Activated CD4-positive, alpha-beta T cell treated with anti-CD3 and anti-CD28 coated beads for 24 hours (primary cell): ENCODE results near the gene PIK3C3.
"Not testable (repeated sequence)": the region's sequence is repeated elsewhere in the genome, so short reads cannot be mapped to it uniquely, and the experiment has no call there.

Experiments
- DNase-seq, 2 donors: peaks; one replicate each; pipeline ENCODE4 v3.0.0-alpha.2; 2020; ENCODE audit warnings: low read depth in 2 of 2

The PIK3C3 gene

DNA sequence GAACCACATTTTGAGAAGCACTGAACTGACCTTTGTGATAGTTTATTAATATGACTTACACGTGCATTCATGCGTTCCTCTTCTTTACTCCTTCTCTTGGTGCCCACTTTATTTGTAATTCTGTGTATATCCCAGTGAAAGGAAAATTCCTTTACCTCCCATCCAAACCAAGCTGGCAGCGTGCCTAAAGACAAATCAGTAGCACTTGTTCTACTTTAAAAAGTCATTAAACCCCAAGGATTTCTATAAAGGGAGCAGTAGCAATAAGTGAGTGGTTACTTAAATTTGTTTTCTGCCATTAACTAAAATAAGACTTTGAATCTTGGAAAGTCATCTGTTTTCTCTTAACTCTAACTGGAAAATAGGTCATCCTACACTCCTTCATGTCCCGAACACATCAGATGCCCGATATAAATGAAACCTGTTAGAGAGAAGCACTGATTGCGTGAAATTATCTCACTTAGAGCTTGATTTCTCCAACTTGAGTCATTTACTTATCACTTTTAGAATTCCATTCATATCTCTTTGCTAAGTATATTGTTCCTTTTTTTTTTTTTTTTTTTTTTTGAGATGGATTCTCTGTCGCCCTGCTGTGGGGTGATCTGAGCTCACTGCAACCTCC lies 10.7 kb downstream of the PIK3C3 start:
- DNase-seq, result no peak

DNA sequence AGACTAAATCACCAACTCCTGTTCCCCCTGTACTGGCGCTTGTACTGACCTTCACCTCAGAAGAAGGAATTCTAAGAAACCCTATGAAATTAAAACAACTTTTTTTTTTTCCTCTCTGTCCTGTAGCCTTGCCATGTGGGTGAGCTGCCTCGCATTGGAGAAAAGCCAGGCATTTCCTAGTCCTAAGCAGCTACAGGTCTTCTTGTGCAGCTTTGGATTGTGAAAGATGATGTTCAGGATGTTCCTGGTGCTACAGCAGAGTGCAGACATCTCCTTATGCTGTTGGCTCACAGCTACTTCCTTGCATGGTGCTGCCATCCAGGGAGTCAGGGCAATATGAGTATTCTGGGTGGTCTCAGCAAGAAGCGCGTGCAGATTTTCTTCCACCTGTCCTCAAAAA lies 11.9 kb downstream of the PIK3C3 start:
- DNase-seq, result no peak

DNA sequence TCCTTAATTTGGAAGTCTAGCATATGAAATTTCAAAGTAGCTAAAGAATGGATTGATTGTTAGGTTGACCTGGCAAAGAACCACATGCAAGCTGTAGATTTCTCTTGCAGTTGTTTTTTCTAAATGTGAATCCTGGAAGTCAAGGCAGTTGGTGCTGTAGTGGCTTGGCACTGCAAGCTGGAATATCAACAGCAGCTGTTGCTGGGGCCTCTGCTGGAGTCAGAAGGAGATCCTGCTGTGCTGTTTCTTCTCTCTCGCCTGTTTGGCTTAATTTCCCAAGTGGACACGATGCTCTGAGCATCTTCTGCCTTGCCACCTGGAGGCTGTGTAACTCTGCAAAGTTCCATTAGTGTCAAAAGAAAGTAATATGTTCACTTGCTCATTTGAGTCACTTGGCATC lies 12.6 kb downstream of the PIK3C3 start:
- DNase-seq, result no peak

GRCh38 chr18:41969881-41970280 lies 14.8 kb downstream of the PIK3C3 start:
- no peak for DNase-seq

DNA sequence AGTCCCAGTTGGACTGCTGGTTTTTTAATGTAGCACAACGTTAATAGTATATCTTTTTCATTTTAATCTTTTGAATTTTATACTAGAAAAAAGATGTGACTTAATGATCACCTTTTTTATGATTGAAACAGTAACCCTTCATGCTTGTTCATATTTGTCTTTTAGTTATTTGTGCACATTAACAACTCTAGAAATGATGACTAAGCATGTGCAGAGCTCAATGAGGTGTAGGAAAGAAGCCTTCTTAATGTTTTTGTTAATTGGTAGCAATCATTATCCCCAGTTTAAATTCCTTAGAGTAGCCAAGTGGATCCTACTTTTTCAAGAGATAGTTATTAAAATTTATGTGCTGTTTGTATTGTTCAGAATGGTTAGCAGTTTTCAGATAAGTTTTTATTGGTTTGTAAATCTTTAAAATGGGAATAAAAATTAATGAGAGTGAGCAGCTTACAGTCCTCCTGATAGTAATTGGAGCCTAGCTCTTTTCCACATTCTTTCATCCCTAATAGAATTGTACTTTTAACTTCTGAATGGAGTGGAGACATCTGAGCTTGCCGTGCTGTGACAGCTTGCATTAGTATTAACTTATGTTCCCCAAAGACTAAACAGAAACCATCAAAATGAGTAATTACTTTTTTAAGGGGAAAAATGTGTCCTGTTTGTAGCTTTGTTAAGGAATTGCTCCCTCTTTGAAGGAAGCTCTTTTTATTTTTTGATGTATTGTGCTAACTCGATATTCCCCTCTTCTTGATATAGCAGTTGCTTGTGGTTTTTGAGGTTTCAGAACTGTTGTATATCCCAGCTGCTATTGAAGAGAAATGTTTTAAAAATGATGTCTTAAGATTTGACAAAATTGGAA lies 17.3 kb downstream of the PIK3C3 start:
- no peak for DNase-seq

DNA sequence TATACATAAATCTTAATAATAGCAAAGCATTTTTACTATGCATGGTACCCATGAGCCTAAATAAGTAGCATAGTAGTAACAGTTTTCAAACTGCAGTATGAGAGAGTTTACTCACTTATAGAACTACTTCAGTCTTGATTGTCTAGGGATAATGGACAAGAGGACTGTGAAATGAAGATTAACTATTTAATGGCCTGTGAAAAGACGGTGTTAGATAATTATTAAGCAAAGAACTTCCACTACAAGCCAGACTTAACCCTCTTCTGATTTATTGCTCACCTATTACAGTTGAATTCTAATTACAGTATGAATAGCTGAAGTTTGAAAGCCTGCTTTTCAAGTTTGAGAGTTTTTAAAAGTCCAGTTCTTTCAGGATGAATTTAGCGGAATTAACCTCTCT lies 18.9 kb downstream of the PIK3C3 start:
- DNase-seq, result no peak

- DNase-seq, result peak in 1 of 2 donors; percentile 5
Observed at GRCh38 chr18:41974796-41975201, 19.8 kb downstream of the PIK3C3 start.

- DNase-seq, result no peak
Observed at GRCh38 chr18:41975284-41975683, 20.2 kb downstream of the PIK3C3 start.

DNA sequence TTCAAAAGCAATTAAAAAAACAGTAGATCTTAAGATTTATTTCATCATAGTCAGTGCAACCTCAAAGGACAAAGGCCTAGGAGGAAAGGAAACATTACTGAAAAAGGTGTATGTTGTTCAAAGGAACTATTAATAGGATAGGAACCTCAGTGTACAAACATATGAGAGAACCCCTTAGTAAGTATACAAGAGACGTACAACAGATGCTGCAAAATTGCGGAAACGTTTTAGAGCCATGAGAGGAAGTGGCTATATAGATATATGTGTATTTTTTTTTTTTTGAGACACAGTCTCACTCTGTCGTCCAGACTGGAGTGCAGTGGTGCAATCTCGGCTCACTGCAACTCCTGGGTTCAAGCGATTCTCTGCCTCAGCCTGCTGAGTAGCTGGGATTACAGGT lies 22.2 kb downstream of the PIK3C3 start:
- no peak for DNase-seq

- DNase-seq, result no peak
Observed at GRCh38 chr18:41982942-41983660, 28.1 kb downstream of the PIK3C3 start.

DNA sequence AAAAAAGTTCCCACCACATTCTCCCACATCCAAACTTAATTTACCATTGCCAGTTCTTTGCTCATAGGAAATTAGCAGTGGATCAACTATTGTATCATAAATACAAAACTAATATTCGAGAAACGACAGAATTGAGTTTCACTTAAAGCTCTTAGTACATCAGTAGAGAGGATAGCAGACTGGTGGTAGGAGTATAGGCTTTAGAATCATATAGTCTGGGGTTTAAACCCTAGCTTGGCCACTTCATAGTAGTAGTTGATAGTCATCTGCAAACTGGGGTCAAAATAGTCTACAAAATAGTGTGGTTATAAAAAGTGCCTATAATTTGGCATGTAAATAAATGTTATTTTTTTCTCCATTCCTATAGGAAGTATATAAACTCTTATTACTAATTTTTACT lies 30.9 kb downstream of the PIK3C3 start:
- no peak for DNase-seq

DNA sequence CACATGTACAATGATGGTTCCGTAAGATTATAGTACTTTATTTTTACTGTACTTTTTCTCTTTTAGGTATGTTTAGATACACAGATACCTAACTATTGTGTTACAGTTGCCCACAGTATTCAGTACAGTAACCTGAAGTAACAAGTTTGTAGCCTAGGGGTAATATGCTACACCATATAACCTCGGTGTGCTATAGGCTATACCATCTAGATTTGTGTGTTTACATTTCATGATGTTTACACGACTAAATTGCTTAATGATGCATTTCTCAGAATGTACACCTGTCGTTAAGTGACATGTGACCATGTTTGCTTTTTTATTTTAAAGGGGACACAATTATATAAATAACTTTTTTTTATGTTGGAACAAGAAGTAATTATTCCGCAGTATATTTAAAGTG lies 34.5 kb downstream of the PIK3C3 start:
- DNase-seq, result no peak

- no peak for DNase-seq
Observed at GRCh38 chr18:41992066-41992465, 37.0 kb downstream of the PIK3C3 start.

DNA sequence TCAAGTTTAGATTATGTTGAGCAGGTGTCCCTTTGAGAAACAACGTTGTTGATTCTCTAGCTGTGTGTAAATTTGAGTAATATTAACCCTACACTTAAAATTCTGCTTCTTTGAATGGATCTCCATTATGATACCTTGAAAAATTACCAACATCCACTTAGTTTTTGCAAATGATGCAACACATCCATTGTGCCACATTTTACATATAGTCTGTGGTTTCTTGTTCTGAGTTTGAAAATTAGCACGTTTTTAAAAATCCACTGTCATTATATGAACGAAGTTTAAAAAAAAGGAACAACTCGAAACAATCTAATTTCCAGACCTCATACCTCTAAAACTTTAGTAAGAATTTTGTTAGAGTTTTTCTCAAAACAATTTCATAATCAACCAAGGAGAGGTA lies 37.7 kb downstream of the PIK3C3 start:
- DNase-seq, result no peak

GRCh38 chr18:41993151-41993550 lies 38.1 kb downstream of the PIK3C3 start:
- no peak for DNase-seq

DNA sequence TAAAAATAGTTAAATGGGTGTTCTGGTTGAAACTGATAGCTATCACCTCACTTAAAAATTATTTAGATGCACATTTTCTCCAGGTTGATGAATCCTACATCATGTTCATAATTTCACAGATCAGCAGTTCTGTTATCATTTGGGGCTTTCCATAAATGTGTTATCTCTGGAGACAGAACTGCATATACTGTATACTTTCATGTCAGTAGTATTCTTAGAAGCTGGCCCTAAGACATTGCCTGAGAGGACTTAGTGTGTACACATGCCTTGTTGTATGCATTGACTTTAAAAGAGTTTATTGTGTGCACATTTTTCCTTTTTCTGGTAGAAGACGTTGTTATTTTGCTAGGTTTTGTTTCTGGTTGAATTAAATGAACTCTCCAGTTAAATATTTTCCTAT lies 41.0 kb downstream of the PIK3C3 start:
- DNase-seq, result no peak

DNA sequence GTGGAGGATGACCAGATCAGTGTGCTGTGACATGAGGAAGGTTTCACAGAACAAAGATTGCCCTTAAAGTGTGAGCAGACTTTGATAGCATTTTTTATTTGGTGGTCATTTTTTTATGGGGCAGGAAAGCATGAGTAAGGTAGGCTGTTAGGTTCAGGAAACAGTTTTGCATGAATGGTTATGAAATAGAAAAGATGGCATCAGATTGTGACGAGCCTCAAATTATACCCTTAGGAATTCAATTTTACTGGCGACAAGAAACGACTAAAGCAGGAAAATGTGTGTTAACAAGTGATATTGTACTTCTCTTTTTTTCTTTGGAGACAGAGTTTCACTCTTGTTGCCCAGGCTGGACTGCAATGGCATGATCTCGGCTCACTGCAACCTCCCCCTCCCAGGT lies 44.7 kb downstream of the PIK3C3 start:
- no peak for DNase-seq

DNA sequence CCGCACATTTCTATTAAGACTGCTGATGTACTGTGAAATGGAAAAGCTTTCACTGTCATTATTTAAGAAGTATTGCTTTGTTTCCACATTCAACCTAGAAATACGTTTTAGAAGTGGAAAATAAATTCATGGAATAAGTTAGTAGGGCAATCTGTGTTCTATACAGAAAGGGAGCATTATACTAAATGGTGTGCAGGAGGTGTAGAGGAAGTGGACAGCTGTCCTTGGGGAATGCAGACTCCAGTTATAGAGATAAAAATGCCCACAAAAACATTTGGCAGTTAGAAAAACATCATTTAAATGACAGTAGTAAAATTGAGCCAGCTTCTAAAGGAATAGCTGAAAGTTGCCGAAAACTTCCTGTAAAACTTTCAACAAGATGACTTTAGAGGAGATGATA lies 46.8 kb downstream of the PIK3C3 start:
- no peak for DNase-seq

- no peak for DNase-seq
Observed at GRCh38 chr18:42004653-42005052, 49.6 kb downstream of the PIK3C3 start.

GRCh38 chr18:42005782-42006181 lies 50.7 kb downstream of the PIK3C3 start:
- no peak for DNase-seq

- DNase-seq, result not testable (repeated sequence)
Observed at GRCh38 chr18:42009457-42009856, 54.4 kb downstream of the PIK3C3 start.

GRCh38 chr18:42011053-42011452 lies 56.0 kb downstream of the PIK3C3 start:
- no peak for DNase-seq

DNA sequence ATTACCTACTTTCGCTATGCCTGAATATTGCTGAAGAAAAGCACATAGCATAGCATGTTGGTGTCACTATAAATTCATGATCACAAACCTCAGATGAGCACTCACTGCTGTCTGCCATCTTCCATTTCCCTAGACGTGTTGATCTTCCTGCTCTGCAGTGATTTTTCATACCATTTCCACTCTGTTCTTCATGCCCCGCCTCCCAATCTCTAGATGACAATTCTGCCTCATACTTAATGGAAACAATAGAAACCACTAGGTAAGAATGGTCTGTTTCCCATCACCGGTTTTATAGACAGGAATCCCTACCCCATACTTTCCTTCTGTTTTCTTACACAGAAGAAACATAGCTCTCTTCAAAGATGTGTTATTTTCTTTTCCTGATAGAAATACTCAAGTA lies 63.8 kb downstream of the PIK3C3 start:
- no peak for DNase-seq
